Erythroblast (primary cell): Measurements from ENCODE around the gene RAB12.

ENCODE experiments used
- GATA1 ChIP-seq: IDR thresholded peaks from 2 replicates; pipeline ENCODE4 v1.6.1; 2011; ENCODE audit warnings: low read depth, mild to moderate bottlenecking, control low read depth, low read length, moderate library complexity
- POLR2A ChIP-seq: IDR thresholded peaks from 2 replicates; pipeline ENCODE4 v1.6.1; 2011; ENCODE audit warnings: mild to moderate bottlenecking, low read length

- no peak for TF ChIP-seq POLR2A
- TF ChIP-seq GATA1: no peak
These were observed 45.5 kb downstream of the RAB12 start for GRCh38 chr18:8654503-8655451.
